Mammary epithelial cell (primary cell): ENCODE data around the gene MRPL40.

Experiments
- EZH2 ChIP-seq: IDR thresholded peaks from 2 replicates; pipeline ENCODE4 v1.6.1; 2012; ENCODE audit warnings: low read length, inconsistent platforms, borderline replicate concordance
- TF ChIP-seq, protein P1 (sequence below), 2 donors: IDR thresholded peaks in 1 of 2; conservative IDR thresholded peaks in 1 of 2; 2 replicates each; pipeline ENCODE4 v1.5.1; 2011 to 2012; ENCODE audit warnings: inconsistent platforms in 2 of 2, low read length in 2 of 2, mild to moderate bottlenecking in 2 of 2, control low read depth in 1 of 2, low read depth in 1 of 2; ENCODE audit not compliant: insufficient read depth in 1 of 2; ENCODE audit errors: extremely low read depth in 1 of 2

DNA sequence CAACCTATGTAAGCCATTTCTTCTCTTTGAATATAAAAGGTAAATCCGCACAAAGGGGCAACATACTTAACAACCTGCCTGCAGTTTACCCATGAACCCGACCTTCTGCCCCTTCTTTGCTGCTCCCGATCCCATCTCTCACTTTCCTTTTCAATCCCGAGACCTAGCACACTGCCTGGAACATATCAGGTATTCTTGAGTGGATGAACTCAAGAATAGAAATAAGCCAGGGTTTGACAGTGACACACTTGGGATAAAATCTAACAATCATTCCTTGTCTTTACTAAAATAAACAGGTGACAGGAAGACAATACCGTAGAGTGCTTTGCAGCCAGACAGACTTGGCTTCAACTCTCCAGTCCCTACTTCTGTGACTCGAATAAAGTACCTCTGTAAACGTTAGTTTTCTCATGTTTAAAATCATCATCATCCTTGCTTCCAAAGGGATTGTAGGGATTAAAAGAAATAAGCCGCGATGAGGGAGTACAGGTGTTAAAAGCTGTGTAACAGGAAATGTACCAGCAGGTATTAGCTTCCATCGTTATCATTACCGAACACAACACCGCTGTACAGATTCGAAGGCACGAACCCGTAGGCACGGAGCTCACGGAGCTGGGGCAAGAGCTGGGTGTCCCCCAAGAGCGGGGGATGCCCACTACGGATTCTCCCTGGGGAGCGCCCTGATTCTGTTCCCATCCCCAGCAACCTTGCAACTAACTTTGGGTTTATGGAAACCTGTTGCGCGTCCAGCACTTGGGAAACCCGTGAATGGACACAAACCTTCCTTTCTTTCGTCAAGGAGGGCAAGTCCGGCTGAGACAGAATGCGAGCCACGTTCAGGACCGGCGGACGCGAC is 45.9 kb downstream of the MRPL40 start:
- TF ChIP-seq, protein P1, sequence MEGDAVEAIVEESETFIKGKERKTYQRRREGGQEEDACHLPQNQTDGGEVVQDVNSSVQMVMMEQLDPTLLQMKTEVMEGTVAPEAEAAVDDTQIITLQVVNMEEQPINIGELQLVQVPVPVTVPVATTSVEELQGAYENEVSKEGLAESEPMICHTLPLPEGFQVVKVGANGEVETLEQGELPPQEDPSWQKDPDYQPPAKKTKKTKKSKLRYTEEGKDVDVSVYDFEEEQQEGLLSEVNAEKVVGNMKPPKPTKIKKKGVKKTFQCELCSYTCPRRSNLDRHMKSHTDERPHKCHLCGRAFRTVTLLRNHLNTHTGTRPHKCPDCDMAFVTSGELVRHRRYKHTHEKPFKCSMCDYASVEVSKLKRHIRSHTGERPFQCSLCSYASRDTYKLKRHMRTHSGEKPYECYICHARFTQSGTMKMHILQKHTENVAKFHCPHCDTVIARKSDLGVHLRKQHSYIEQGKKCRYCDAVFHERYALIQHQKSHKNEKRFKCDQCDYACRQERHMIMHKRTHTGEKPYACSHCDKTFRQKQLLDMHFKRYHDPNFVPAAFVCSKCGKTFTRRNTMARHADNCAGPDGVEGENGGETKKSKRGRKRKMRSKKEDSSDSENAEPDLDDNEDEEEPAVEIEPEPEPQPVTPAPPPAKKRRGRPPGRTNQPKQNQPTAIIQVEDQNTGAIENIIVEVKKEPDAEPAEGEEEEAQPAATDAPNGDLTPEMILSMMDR (conservative IDR thresholded peaks at IDR 0.05 in 1 of 2, IDR thresholded peaks at IDR 0.05 in 1 of 2; ENCODE audit: extremely low read depth in 1 of 2, insufficient read depth in 1 of 2, low read depth in 1 of 2, low read length in 2 of 2), result no peak
- TF ChIP-seq EZH2, result no peak
